ENCODE results near the gene POMZP3.
"Not testable (repeated sequence)": the region's sequence is repeated elsewhere in the genome, so short reads cannot be mapped to it uniquely, and the experiment has no call there.

The POMZP3 gene

GRCh38 chr7:76626989-76627642 lies at the start of gene POMZP3:
Gene POMZP3 (minus strand): TSS chr7:76627279. CDS start chr7:76626064, 1,215 bp downstream.
- DNase-seq, result not testable (repeated sequence)

- not testable (repeated sequence) for DNase-seq
Observed at GRCh38 chr7:76675783-76676182, 48.7 kb upstream of the POMZP3 start.

- DNase-seq, result not testable (repeated sequence)
Observed at GRCh38 chr7:76673346-76673745, 46.3 kb upstream of the POMZP3 start.

- DNase-seq, result not testable (repeated sequence)
Observed at GRCh38 chr7:76659212-76659611, 32.1 kb upstream of the POMZP3 start.

GRCh38 chr7:76656425-76656824 lies 29.3 kb upstream of the POMZP3 start:
- not testable (repeated sequence) for DNase-seq

- not testable (repeated sequence) for DNase-seq
Observed at GRCh38 chr7:76642620-76643019, 15.5 kb upstream of the POMZP3 start.

- DNase-seq, result not testable (repeated sequence)
Observed at GRCh38 chr7:76637061-76637691, 10.1 kb upstream of the POMZP3 start.

GRCh38 chr7:76626581-76626980 lies 498 bp downstream of the POMZP3 start:
- not testable (repeated sequence) for DNase-seq

GRCh38 chr7:76619439-76620190 lies 7.5 kb downstream of the POMZP3 start:
- DNase-seq, result not testable (repeated sequence)

GRCh38 chr7:76613783-76614182 lies 13.3 kb downstream of the POMZP3 start:
- DNase-seq, result not testable (repeated sequence)

GRCh38 chr7:76612232-76612631 lies 14.8 kb downstream of the POMZP3 start:
- not testable (repeated sequence) for DNase-seq

GRCh38 chr7:76609864-76610263 lies 17.2 kb downstream of the POMZP3 start:
- DNase-seq, result not testable (repeated sequence)

- DNase-seq, result not testable (repeated sequence)
Observed at GRCh38 chr7:76608469-76608868, 18.6 kb downstream of the POMZP3 start.

GRCh38 chr7:76606027-76606426 lies 21.1 kb downstream of the POMZP3 start:
- DNase-seq, result peak; percentile 17

- DNase-seq, result not testable (repeated sequence)
Observed at GRCh38 chr7:76600650-76601049, 26.4 kb downstream of the POMZP3 start.

- not testable (repeated sequence) for DNase-seq
Observed at GRCh38 chr7:76600116-76600482, 27.0 kb downstream of the POMZP3 start.

- DNase-seq, result not testable (repeated sequence)
Observed at GRCh38 chr7:76598590-76599264, 28.4 kb downstream of the POMZP3 start.

GRCh38 chr7:76597288-76597687 lies 29.8 kb downstream of the POMZP3 start:
- not testable (repeated sequence) for DNase-seq

- DNase-seq, result not testable (repeated sequence)
Observed at GRCh38 chr7:76592694-76593093, 34.4 kb downstream of the POMZP3 start.

- DNase-seq, result not testable (repeated sequence)
Observed at GRCh38 chr7:76591602-76592304, 35.3 kb downstream of the POMZP3 start.

- not testable (repeated sequence) for DNase-seq
Observed at GRCh38 chr7:76591033-76591432, 36.0 kb downstream of the POMZP3 start.

GRCh38 chr7:76588586-76588985 lies 38.5 kb downstream of the POMZP3 start:
- not testable (repeated sequence) for DNase-seq

Data from activated T-cell treated with anti-CD3 and anti-CD28 coated beads for 4 hours (primary cell).